ENCODE results near the gene TMPRSS2.
"Not testable (repeated sequence)": the region's sequence is repeated elsewhere in the genome, so short reads cannot be mapped to it uniquely, and the experiment has no call there.

TMPRSS2 gene

GRCh38 chr21:41422546-41423304 lies 85.2 kb downstream of the TMPRSS2 start:
- FAIRE-seq, result no peak

- FAIRE-seq, result not testable (repeated sequence)
Observed at GRCh38 chr21:41420998-41421397, 87.0 kb downstream of the TMPRSS2 start.

- FAIRE-seq, result no peak
Observed at GRCh38 chr21:41419921-41420862, 87.8 kb downstream of the TMPRSS2 start.

GRCh38 chr21:41418956-41419680 lies 88.8 kb downstream of the TMPRSS2 start:
- FAIRE-seq, result no peak

GRCh38 chr21:41418393-41418792 lies 89.6 kb downstream of the TMPRSS2 start:
- FAIRE-seq, result no peak

- FAIRE-seq, result not testable (repeated sequence)
Observed at GRCh38 chr21:41417505-41417904, 90.5 kb downstream of the TMPRSS2 start.

All from colon (tissue), 2 donors.